IPS DF 4.7 (cell line): ENCODE measurements around the gene C16orf92.

Experiments used
- DNase-seq: peaks from one replicate; pipeline ENCODE4 v3.0.0-alpha.2; 2013; ENCODE audit warnings: low spot score; ENCODE audit errors: extremely low read depth

Gene C16orf92

GRCh38 chr16:30060346-30060745 lies 37.3 kb downstream of the C16orf92 start:
- no peak for DNase-seq

- DNase-seq = no peak
Observed at GRCh38 chr16:30060836-30061554, 38.0 kb downstream of the C16orf92 start.

- no peak for DNase-seq
Observed at GRCh38 chr16:30063278-30063892, 40.4 kb downstream of the C16orf92 start.

- DNase-seq = no peak
Observed at GRCh38 chr16:30063893-30064728, 41.1 kb downstream of the C16orf92 start.

GRCh38 chr16:30064729-30065101 lies 41.7 kb downstream of the C16orf92 start:
- DNase-seq = no peak

- no peak for DNase-seq
Observed at GRCh38 chr16:30065102-30065942, 42.3 kb downstream of the C16orf92 start, which contains the start of gene ALDOA. TSS of gene ALDOA (plus strand) at chr16:30065760. CDS start at chr16:30066898, 1,138 bp downstream.

GRCh38 chr16:30065943-30066760 lies 43.2 kb downstream of the C16orf92 start:
- no peak for DNase-seq

- DNase-seq = no peak
Observed at GRCh38 chr16:30066761-30067583, 44.0 kb downstream of the C16orf92 start.

- no peak for DNase-seq
Observed at GRCh38 chr16:30067584-30067916, 44.6 kb downstream of the C16orf92 start.

GRCh38 chr16:30068333-30068732 lies 45.3 kb downstream of the C16orf92 start:
- no peak for DNase-seq

- DNase-seq = no peak
Observed at GRCh38 chr16:30068750-30069610, 46.0 kb downstream of the C16orf92 start.

- no peak for DNase-seq
Observed at GRCh38 chr16:30069611-30070462, 46.8 kb downstream of the C16orf92 start.

GRCh38 chr16:30070490-30070889 lies 47.5 kb downstream of the C16orf92 start:
- no peak for DNase-seq
